Measurements from ENCODE around the gene STK17B. TPM values are rescaled to one million over a fixed set of nuclear protein-coding genes. Genes with fewer than 3 reads are reported as not detected.

Gene STK17B
- total RNA-seq, 4 donors from 2014 or later: 6.9 to 24.2 (median 9.4) TPM

DNA sequence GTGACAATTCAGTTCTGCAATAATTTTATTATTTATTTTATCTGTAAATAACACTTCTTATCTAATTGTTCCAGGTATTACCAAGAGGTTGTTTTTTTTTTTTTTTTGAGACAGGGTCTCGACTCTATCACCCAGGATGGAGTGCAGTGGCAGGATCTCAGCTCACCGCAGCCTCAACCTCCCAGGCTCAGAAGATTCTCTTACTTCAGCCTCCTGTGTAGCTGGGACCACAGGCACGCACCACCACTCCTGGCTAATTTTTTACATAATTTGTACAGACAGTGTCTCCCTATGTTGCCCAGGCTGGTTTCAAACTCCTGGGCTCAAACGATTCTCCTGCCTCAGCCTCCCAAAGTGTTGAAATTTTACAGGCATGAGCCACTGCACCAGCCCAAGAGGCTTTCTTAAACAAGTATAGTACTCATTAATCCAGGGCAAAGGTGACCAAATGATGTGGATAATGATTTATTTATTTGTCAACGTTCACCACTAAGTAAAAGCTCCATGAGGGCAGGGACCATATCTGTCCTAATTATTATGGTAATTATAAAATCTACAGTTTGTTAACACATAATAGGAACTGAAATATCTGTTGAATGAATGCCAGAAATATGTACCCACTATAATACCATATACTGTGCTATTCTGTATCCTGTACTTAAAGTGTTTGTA, 12.0 kb downstream of the STK17B start:
- peak overlapping the region in 1 of 4 donors; percentile 8 for H3K27ac ChIP-seq (replicated peaks in 1 of 4)
- H3K36me3 ChIP-seq: peaks cover 0 to 22% (median 5%) of the 10 kb centered on the region in 4 donors
- TF ChIP-seq POLR2AphosphoS5 (IDR thresholded peaks at IDR 0.05) (no peak), EP300 (IDR thresholded peaks at IDR 0.05) (no peak)
- H3K4me1 ChIP-seq: no peaks in the 10 kb centered on the region
- H3K4me3 ChIP-seq: no peak overlapping the region
- DNase-seq (ENCODE audit: extremely low spot score): no peak
- 95% methylated on average over 5 of the region's 5 CpGs for WGBS
- intact Hi-C loops (cut with DNase I): no loop called here
- H3K27me3 ChIP-seq: no peaks in the 10 kb centered on the region
- no peaks in the 10 kb centered on the region for H3K9me3 ChIP-seq

DNA sequence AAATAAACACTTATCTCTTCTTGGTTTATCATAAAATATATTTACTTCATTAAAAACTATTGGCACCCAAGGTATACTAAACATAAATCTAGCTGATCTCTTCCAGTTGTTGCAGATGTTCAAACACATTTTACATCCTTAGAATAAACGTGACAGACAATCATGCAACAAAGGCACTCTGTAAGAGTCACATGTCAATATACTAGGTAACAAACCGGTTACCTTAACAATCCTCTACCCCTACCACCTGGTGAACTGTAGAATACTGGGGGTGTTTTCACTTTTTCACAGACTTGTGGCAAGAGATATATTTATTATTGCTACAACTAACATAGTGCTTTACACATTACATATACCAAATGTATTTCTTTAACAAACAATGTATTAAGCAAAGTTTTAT, 15.8 kb downstream of the STK17B start:
- H3K4me3 ChIP-seq: no peak overlapping the region
- WGBS: 40% methylated on average over 2 of the region's 2 CpGs
- no peaks in the 10 kb centered on the region for H3K9me3 ChIP-seq
- intact Hi-C loops (cut with DNase I): no loop called here
- H3K36me3 ChIP-seq: peaks cover 0 to 12% (median 2%) of the 10 kb centered on the region in 4 donors
- TF ChIP-seq, protein P1, sequence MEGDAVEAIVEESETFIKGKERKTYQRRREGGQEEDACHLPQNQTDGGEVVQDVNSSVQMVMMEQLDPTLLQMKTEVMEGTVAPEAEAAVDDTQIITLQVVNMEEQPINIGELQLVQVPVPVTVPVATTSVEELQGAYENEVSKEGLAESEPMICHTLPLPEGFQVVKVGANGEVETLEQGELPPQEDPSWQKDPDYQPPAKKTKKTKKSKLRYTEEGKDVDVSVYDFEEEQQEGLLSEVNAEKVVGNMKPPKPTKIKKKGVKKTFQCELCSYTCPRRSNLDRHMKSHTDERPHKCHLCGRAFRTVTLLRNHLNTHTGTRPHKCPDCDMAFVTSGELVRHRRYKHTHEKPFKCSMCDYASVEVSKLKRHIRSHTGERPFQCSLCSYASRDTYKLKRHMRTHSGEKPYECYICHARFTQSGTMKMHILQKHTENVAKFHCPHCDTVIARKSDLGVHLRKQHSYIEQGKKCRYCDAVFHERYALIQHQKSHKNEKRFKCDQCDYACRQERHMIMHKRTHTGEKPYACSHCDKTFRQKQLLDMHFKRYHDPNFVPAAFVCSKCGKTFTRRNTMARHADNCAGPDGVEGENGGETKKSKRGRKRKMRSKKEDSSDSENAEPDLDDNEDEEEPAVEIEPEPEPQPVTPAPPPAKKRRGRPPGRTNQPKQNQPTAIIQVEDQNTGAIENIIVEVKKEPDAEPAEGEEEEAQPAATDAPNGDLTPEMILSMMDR (IDR thresholded peaks at IDR 0.05): no peak
- TF ChIP-seq EP300 (IDR thresholded peaks at IDR 0.05): no peak
- TF ChIP-seq POLR2A (IDR thresholded peaks at IDR 0.05; ENCODE audit: low read depth): no peak
- TF ChIP-seq POLR2AphosphoS5 (IDR thresholded peaks at IDR 0.05): no peak
- DNase-seq (ENCODE audit: extremely low spot score): no peak
- no peak overlapping the region for H3K27ac ChIP-seq (replicated peaks in 1 of 4)
- H3K27me3 ChIP-seq: no peaks in the 10 kb centered on the region
- no peaks in the 10 kb centered on the region for H3K4me1 ChIP-seq

DNA sequence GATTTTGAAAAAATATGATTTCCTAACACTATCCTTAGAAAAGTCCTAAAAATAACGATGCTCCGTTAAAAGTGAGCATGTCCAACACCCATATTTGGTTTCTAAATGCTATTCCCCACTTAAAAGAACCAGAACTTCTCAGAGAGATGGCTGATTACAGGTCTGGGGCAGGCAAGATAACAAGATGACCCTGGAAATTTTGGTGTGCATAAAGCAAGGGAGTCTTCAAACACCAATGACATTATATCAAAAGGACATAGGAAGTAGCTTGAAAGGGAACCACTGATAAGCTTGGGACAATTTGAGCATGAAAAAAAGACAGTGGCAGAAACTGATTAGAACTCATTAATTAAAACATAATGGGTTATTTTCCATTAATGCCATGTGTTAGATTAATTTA, 17.9 kb downstream of the STK17B start:
- intact Hi-C loops (cut with DNase I): no loop called here
- TF ChIP-seq POLR2A (IDR thresholded peaks at IDR 0.05; ENCODE audit: low read depth): no peak
- TF ChIP-seq, protein P1 (IDR thresholded peaks at IDR 0.05): no peak
- no peak for TF ChIP-seq POLR2AphosphoS5 (IDR thresholded peaks at IDR 0.05)
- TF ChIP-seq EP300 (IDR thresholded peaks at IDR 0.05): no peak
- no peak for DNase-seq (ENCODE audit: extremely low spot score)
- no peak overlapping the region for H3K4me3 ChIP-seq
- H3K36me3 ChIP-seq: peaks cover 0 to 12% (median 2%) of the 10 kb centered on the region in 4 donors
- 92% methylated on average over 2 of the region's 2 CpGs for WGBS
- H3K27me3 ChIP-seq: no peaks in the 10 kb centered on the region
- no peaks in the 10 kb centered on the region for H3K9me3 ChIP-seq
- no peak overlapping the region for H3K27ac ChIP-seq (replicated peaks in 1 of 4)
- H3K4me1 ChIP-seq: no peaks in the 10 kb centered on the region

DNA sequence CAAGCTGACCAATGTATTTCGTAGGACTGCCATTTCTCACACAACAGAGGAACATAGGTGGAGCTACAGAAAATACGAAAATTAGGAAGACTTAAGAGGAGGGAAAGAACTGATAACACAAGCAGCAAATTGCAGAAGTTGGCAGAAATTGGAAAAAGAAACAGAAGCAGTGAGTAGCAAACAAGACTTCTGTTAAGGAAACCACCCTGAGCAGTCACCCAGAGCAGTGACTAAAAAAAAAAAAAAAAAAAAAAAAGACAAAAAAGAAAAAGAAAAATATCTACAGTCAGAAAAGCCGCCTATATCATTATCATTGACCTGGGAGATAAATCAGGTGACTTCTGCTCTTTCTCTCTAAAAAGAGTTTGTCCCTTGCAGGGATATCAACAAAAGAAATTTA, 21.4 kb downstream of the STK17B start:
- Histone ChIP-seq H3K4me1 (no peaks in the 10 kb centered on the region), H3K4me3 (no peak overlapping the region), H3K27me3 (no peaks in the 10 kb centered on the region), H3K36me3 (peaks cover 0 to 19% (median 5%) of the 10 kb centered on the region in 4 donors), H3K27ac (replicated peaks in 1 of 4) (no peak overlapping the region), H3K9me3 (no peaks in the 10 kb centered on the region)
- DNase-seq (ENCODE audit: extremely low spot score): no peak
- WGBS: 55% methylated on average over 3 of the region's 3 CpGs
- TF ChIP-seq POLR2AphosphoS5 (IDR thresholded peaks at IDR 0.05) (no peak), EP300 (IDR thresholded peaks at IDR 0.05) (no peak), POLR2A (IDR thresholded peaks at IDR 0.05; ENCODE audit: low read depth) (no peak)
- TF ChIP-seq, protein P1 (IDR thresholded peaks at IDR 0.05): no peak
- intact Hi-C loops (cut with DNase I): no loop called here

DNA sequence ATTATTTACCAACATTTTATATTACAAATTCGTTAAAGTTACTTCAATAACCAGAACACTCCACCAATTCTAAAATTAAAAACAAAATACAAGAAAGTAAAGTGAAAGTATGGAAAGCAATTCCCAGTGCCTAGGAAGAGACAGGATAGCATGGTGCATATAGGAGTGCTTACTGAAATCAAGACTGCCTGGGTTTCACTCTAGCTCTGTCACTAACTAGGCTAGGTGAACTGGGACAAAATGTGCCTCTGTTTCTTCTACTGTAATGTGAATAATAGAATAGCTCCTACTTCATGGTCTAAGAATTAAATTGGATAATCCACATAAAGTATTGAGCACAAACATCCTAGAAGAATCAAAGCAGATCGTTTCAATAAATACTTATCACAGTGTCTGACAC, 22.6 kb downstream of the STK17B start:
- no peaks in the 10 kb centered on the region for H3K4me1 ChIP-seq
- TF ChIP-seq EP300 (IDR thresholded peaks at IDR 0.05) (no peak), POLR2AphosphoS5 (IDR thresholded peaks at IDR 0.05) (no peak), POLR2A (IDR thresholded peaks at IDR 0.05; ENCODE audit: low read depth) (no peak)
- TF ChIP-seq, protein P1 (IDR thresholded peaks at IDR 0.05): no peak
- peaks cover 0 to 24% (median 3%) of the 10 kb centered on the region in 4 donors for H3K36me3 ChIP-seq
- intact Hi-C loops (cut with DNase I): no loop called here
- H3K27me3 ChIP-seq: no peaks in the 10 kb centered on the region
- no peaks in the 10 kb centered on the region for H3K9me3 ChIP-seq
- H3K4me3 ChIP-seq: no peak overlapping the region
- no peak for DNase-seq (ENCODE audit: extremely low spot score)
- WGBS: 94% methylated on average over 2 of the region's 2 CpGs
- H3K27ac ChIP-seq (replicated peaks in 1 of 4): no peak overlapping the region
